Amniotic stem cell (primary cell): Measurements from ENCODE around the gene PLSCR3.

Source experiments
- DNase-seq: peaks from one replicate; lab custom pipeline; 2025; lab: John Stamatoyannopoulos, UW

The PLSCR3 gene

GRCh38 chr17:7426203-7426863 is 32.0 kb upstream of the PLSCR3 start:
- no peak for DNase-seq

- no peak for DNase-seq
These were observed 31.4 kb upstream of the PLSCR3 start for GRCh38 chr17:7425756-7426155.

- DNase-seq: no peak
These were observed 31.0 kb upstream of the PLSCR3 start, which contains the start of gene SPEM2 for GRCh38 chr17:7425316-7425715. Gene SPEM2 (plus strand): TSS chr17:7425616. CDS start chr17:7425689, 73 bp downstream.

- DNase-seq: no peak
These were observed 29.4 kb upstream of the PLSCR3 start for GRCh38 chr17:7423679-7424078.

GRCh38 chr17:7421186-7421585 is 26.9 kb upstream of the PLSCR3 start:
- no peak for DNase-seq

GRCh38 chr17:7419819-7420610 is 25.7 kb upstream of the PLSCR3 start, which contains the start of gene SPEM1:
Gene SPEM1 (plus strand): TSS chr17:7420324. CDS start chr17:7420385, 61 bp downstream.
- no peak for DNase-seq

- no peak for DNase-seq
These were observed 24.3 kb upstream of the PLSCR3 start for GRCh38 chr17:7418472-7419152.

- DNase-seq: no peak
These were observed 22.8 kb upstream of the PLSCR3 start for GRCh38 chr17:7417056-7417655.

- no peak for DNase-seq
These were observed 22.0 kb upstream of the PLSCR3 start for GRCh38 chr17:7416323-7416722.

- no peak for DNase-seq
These were observed 21.5 kb upstream of the PLSCR3 start for GRCh38 chr17:7415784-7416183.

GRCh38 chr17:7414837-7415236 is 20.5 kb upstream of the PLSCR3 start:
- no peak for DNase-seq

- no peak for DNase-seq
These were observed 19.1 kb upstream of the PLSCR3 start for GRCh38 chr17:7413346-7413985.

- no peak for DNase-seq
These were observed 17.1 kb upstream of the PLSCR3 start for GRCh38 chr17:7411427-7411750.

- no peak for DNase-seq
These were observed 16.5 kb upstream of the PLSCR3 start for GRCh38 chr17:7410634-7411426.

GRCh38 chr17:7409716-7410115 is 15.4 kb upstream of the PLSCR3 start:
- DNase-seq: no peak

- DNase-seq: no peak
These were observed 14.5 kb upstream of the PLSCR3 start for GRCh38 chr17:7408863-7409262.

GRCh38 chr17:7408252-7408727 is 14.0 kb upstream of the PLSCR3 start:
- no peak for DNase-seq

- no peak for DNase-seq
These were observed 13.3 kb upstream of the PLSCR3 start, which contains the start of gene NLGN2 for GRCh38 chr17:7407485-7408251. Gene NLGN2 (plus strand): TSS chr17:7407845. CDS start chr17:7408256, 411 bp downstream.

GRCh38 chr17:7407082-7407481 is 12.8 kb upstream of the PLSCR3 start:
- no peak for DNase-seq

- DNase-seq: no peak
These were observed 12.0 kb upstream of the PLSCR3 start for GRCh38 chr17:7406235-7406825.
